KOPT-K1 (cell line): ENCODE measurements around the gene NCR2.
A peak's percentile ranks its signal among the peaks of the same experiment; 100 is the strongest.

Source experiments
- H3K27ac ChIP-seq: fragments of 200-600 bp; sonication (generic); 2 replicates; pipeline ENCODE4 v1.5.1; 2016; ENCODE audit warnings: antibody characterized with exemption, mild to moderate bottlenecking, low read depth, low read length; ENCODE audit not compliant: poor library complexity, severe bottlenecking
- H3K36me3 ChIP-seq: fragments of 200-600 bp; sonication (generic); 2 replicates; pipeline ENCODE4 v1.5.1; 2017; ENCODE audit warnings: antibody characterized with exemption, mild to moderate bottlenecking, low read length, moderate library complexity; ENCODE audit not compliant: insufficient read depth
- H3K9me3 ChIP-seq: fragments of 200-600 bp; sonication (generic); 2 replicates; pipeline ENCODE4 v1.5.1; 2017; ENCODE audit warnings: antibody characterized with exemption, low read length, mild to moderate bottlenecking; ENCODE audit not compliant: insufficient read depth, poor library complexity, severe bottlenecking

NCR2 gene

DNA sequence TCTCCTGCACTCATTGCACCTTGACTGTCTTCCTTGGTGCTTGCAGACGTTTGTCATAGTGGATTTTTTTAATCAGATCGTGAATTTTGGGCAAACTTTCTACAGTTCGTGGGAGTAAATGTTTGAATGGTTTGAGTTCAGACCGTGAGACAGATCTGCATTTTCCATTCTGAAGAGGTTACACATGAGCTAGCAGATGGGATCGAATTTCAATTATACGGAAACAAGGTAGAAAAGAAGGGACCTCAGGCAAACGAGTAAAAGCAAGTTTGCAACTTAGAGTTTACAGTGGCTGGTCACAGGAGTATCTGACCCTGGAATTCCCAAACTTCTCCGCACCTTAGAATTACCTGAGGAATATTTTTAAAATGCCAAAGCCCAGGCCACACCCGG lies 17.2 kb upstream of the NCR2 start:
- Histone ChIP-seq H3K9me3 (no peaks in the 10 kb centered on the region), H3K36me3 (no peaks in the 10 kb centered on the region), H3K27ac (peak overlapping the region; percentile 52)

DNA sequence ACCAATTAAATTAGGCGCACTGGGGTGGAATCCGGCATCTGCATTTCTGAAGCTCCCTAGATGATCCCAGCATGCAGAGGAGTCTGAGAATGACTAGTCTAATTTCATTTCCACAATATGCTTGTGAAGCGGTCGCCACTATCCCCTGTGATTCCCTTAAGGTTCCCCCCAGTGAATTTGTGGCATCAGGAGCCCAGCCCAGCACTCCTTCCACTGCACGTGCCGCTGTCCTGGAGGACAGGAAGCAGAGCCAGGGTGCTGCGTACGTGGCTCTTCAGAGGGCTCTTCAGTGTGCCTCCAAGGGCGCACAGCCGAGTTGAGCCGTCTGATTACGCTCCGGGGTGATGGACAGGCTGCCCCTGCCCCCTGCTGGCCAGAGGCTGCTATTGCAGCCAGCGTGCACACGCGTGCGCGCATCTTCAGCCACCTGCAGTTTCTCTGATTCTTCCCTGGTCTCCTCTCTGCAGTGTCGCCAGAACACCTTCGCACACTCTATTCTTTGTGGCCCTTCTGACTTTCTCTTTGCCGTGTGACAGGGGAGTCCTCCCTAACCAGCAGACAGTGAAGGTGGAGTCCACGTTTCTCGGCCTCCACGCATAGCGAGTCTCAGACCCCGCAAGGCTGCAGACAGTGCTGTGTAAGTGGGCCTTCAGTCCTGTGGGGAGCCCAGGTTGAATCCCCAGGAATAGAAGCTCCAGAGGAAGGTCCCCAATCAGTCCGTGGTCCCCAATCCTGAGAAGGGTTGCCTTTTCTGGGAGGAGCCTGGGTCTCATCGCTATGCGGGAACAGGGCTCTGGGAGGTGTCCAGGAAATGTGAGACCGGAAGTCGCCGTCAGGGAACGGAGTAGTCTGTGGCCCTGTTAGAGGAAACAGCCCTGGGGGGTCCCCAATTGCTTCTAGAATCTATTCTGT lies 16.5 kb upstream of the NCR2 start:
- H3K36me3 ChIP-seq = no peaks in the 10 kb centered on the region
- peak overlapping the region; percentile 52 for H3K27ac ChIP-seq
- H3K9me3 ChIP-seq = no peaks in the 10 kb centered on the region

DNA sequence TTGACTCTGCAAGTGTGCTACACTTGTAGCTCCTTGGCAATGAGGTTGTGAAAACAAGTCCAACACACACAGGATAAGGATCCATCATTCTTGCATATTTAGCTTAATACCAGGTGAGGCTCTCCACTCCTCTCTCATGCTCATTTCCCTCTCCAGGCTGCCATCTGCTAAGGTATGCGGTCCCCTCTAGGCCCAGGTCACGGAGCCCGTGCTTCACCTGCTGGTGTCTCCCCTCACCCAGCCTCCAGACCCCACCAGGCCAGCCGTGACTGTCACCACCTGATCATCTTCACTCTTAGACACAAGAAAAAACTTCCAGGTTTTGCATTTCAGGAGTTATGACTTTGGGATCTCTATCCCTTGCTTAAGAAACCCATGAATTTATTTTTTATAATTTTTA lies 14.2 kb upstream of the NCR2 start:
- H3K27ac ChIP-seq = no peak overlapping the region
- no peaks in the 10 kb centered on the region for H3K9me3 ChIP-seq
- no peaks in the 10 kb centered on the region for H3K36me3 ChIP-seq

DNA sequence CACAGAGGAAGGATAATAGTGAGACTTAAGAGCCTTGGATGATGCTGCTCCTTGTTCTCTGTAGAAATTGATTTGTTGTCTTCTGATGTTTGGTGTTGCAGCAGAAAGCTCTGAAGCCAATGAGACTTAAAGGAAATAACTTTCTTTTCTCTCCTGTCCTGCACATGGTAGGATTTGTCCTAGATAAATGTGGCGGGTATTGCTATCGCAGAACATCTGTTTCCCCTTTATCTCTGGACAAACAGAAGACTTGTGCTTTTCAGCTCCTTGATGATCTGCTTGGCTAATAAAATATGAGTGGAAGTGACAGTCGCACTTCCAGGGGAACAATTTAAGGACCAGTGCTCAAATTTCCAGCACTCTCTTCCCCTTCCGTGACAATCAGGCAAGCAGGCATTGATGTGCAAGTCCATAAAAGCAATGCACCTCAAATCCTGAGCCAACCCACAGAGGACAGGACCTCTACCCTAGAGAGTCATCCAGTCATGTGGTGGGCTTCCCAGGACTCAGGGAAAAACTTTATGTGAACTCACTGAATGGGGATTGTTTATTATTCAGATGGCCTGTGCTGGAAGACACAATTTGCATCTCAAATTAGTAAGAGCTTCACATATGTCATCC lies 9.9 kb upstream of the NCR2 start:
- no peaks in the 10 kb centered on the region for H3K9me3 ChIP-seq
- H3K36me3 ChIP-seq = no peaks in the 10 kb centered on the region
- H3K27ac ChIP-seq = no peak overlapping the region

DNA sequence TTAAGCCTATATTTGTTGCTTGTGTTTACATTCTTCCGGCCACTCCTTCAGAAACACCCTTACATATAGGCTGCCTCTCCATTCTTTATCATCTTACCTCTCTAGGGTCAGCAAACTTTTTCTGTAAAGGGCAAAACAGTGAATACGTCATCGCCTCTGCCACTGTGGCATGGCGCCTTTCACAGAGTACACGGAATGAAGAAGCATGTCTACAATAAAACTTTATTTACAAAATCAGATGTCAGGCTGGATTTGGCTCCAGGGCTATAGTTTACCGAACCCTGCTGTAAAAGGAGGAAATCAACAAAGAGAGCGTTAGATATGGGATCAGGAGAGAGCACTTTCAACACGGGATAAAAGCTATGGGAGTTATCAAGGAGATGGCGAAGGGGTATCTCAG lies 9.3 kb upstream of the NCR2 start:
- Histone ChIP-seq H3K9me3 (no peaks in the 10 kb centered on the region), H3K27ac (no peak overlapping the region), H3K36me3 (no peaks in the 10 kb centered on the region)

DNA sequence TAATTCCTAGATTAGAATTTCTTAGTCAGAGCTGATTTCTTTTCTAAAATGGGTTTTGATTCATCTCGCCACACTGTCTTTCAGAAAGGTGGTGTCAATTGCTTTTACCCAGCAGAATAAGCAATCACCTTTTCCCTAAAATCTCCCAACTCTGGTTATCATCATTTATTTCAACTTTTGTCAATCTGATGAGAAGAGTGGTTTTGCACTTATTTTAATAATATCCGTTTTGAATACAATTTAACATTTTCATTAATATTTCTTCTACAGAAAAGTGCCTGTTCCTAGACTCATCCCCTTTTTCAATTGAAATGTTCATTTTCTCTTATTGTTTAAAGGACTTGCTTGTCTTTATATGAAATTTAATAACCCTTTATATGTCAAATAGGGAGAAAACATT lies 8.2 kb upstream of the NCR2 start:
- Histone ChIP-seq H3K36me3 (no peaks in the 10 kb centered on the region), H3K27ac (no peak overlapping the region), H3K9me3 (no peaks in the 10 kb centered on the region)

DNA sequence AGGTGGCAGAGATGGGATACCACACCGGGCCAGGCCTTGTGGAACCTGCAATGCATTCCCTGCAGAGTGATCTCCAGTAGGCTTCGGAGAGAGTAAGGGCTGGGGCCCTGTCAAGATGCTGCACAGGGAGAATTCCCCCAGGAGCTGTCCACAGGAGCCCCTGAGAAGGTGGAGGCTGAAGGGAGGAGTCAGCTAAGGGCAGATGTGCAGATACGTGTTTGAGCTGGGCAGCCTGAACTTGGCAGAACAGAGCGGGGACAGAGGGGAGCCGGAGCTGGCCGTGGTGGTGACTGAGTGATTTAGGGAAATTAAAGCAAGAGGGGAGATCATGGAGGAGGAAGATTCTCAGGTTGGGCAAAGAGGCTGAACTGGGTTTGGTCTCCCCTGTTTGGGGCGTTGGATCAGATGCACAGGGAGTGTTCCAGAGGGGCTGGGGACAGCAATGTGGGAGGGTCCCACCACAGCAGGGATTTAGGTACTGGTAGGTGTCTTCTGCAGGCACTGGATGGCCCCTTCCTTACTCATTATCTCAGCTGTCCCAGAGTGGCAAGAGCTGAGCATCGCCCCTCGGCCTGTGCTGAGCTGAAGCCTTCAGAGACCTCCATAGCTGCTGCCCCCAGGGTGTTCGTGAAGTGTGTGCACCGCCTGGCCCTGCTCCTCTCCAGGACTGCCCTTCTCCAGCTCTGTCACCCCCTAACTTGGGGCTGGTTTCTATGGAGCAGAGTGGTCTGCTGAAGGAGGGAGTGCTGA lies 3.8 kb upstream of the NCR2 start:
- H3K9me3 ChIP-seq = no peaks in the 10 kb centered on the region
- H3K36me3 ChIP-seq = no peaks in the 10 kb centered on the region
- peak overlapping the region; percentile 93 for H3K27ac ChIP-seq

DNA sequence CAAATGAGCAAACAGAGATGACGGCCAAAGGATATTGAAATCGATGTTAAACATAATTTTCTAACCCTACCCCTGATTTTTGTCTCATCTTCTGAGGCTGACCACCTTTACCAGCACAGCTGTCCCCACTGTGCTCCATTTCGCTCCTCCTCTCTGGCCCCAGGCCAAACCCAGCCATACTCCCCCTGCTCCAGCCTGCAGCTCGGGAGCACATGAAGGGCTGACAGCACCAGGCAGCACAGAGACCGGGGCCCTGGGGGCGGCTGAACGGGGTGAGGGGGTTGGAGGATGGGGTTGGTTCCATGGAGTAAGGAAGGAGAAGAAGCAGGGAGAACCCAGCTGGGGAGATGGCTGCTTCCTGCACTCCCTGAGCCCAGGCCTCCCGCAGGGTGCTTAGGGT lies 3.2 kb upstream of the NCR2 start:
- no peaks in the 10 kb centered on the region for H3K36me3 ChIP-seq
- peak overlapping the region; percentile 93 for H3K27ac ChIP-seq

DNA sequence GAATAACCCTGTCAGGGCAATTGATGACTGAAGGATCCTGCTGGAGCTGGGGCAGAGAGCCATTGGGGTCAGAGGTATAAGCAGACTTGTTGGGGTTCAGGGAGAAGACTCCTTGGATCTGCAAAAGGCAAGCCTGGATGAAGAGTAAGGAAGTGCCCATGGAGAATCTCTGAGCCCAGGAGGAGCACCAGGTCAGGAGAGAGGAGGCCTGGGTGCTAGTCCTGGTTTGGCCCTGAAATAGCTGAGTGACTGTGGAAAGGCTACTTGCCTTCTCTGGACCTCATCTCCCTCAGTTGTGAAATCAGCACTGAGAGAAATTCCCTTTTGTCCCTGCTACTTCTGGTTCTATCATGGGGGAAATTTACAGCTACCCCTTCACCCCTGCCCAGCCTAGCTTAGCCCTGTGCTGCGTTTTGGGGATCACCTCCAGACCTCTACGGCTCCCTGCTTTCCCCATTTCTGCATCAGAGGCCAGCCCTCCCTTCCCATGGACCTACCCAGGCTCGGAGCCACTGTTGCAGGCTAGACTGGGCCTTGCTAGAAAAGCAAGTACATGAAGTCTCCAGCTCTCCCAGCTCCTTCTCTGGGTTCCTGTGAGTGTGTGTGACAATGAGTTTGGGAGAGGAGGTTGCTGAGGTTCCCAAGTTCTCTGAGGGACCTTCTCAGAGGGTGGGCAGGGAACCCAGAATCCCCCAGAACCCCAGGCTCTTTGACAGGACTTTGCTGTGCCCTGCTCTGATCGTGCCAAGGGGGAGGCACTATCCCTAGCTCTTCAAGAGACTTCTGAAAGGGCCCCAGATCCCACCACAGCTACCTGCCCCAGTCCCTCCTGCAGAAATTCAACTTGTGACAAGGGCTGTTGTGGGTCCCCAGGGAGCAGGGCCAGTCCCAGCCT lies 2.3 kb upstream of the NCR2 start:
- Histone ChIP-seq H3K9me3 (no peaks in the 10 kb centered on the region), H3K36me3 (no peaks in the 10 kb centered on the region), H3K27ac (peak overlapping the region; percentile 93)

More for the DNA sequence above, 3.2 kb upstream of the NCR2 start:
- no peaks in the 10 kb centered on the region for H3K9me3 ChIP-seq

DNA sequence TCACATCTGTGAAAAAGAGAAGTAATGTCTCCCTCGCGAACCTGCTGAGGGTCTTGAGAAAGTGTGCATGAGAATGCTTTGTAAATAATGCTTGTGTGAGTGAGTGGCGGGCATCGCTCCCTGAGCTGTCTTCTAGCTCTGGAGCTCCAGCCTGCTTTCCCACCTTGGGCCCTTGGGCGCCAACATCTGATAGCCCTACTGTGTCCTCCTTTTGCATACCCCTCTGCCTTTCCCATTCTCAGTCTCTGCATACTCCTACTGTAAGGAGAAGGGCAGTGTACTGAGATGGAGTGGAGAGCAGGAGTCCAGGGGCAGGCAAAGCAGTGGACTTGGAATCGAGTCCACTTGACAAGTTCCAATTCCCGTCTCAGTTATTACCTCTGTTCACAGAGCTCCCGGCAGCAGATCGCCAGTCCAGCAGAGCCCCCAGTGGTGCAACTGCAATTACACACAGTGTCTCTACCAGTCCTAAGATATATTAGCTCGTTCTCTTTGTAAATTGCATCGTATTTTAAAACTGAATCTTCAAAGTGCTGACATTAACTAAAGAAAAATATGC lies 847 bp upstream of the NCR2 start:
- H3K27ac ChIP-seq = peak overlapping the region; percentile 93
- no peaks in the 10 kb centered on the region for H3K36me3 ChIP-seq

DNA sequence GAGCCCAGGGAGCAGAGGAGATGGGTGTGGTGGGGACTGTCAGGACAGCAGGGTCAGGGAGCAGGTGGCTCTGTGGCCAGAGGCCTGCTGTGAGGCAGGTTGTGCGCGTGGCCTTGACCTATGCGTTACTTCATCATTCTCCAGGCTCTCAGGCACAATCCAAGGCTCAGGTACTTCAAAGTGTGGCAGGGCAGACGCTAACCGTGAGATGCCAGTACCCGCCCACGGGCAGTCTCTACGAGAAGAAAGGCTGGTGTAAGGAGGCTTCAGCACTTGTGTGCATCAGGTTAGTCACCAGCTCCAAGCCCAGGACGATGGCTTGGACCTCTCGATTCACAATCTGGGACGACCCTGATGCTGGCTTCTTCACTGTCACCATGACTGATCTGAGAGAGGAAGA lies 535 bp downstream of the NCR2 start:
- no peaks in the 10 kb centered on the region for H3K36me3 ChIP-seq
- peak overlapping the region; percentile 93 for H3K27ac ChIP-seq
- no peaks in the 10 kb centered on the region for H3K9me3 ChIP-seq

More for the DNA sequence above, 847 bp upstream of the NCR2 start:
- H3K9me3 ChIP-seq = no peaks in the 10 kb centered on the region

DNA sequence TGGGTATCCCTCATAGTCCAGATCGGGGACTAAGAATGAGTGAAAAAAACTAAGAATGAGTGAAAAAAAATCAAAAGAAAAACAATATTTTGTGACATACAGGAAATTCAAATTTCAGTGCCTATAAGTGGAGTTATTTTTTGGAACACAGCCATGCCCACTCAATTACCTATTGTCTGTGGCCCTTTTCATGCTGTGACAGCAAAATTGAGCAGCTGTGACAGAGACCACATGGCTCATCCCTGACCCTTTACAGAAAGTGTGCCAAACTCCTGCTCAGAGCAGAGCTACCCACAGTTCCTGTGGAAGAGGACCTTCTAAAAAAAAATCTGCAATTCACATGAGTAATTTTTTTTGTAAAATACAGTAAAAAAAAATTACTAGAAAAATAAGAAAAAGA lies 1.4 kb downstream of the NCR2 start:
- no peaks in the 10 kb centered on the region for H3K36me3 ChIP-seq
- peak overlapping the region; percentile 93 for H3K27ac ChIP-seq
- H3K9me3 ChIP-seq = no peaks in the 10 kb centered on the region

DNA sequence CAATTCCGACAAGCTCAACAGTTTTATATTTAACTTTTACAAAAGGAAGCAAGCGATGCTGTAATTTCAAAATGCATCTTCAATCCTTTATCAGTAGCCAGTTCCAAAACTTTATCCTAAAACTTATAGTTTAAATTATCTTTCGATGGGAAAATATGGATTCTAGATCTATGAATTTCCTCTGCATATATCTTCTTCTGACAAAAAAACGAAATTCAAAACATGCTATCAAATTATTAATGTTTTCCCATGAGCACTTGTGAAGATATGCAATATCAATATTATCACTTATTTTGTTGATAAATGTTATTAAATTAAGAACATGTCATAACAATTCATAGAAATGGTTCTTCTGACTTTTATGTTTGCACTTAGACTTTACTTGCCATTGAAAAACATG lies 2.3 kb downstream of the NCR2 start:
- Histone ChIP-seq H3K9me3 (no peaks in the 10 kb centered on the region), H3K27ac (no peak overlapping the region), H3K36me3 (no peaks in the 10 kb centered on the region)

DNA sequence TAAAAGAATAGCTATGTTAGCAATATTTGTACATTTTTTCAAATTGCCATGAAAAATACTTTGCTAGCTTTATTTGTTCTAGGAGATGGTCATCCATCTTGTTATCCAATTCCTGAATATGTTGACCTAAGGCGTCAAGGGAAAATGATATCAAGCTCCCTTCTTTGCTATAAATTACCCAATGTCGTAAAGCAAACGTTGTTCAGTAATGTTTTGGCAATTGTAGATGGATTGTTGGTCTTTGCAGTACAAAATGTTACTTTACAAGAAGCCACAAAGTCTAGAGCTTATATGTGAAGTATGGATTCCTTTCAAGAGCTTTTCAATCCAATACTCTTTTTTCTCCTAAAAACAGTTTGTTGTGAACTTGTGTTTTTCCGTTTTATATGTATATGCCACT lies 3.3 kb downstream of the NCR2 start:
- no peaks in the 10 kb centered on the region for H3K36me3 ChIP-seq
- no peak overlapping the region for H3K27ac ChIP-seq
- no peaks in the 10 kb centered on the region for H3K9me3 ChIP-seq
